Keratinocyte (primary cell): Measurements from ENCODE around the gene PCGF3. TPM values are rescaled to one million over a fixed set of nuclear protein-coding genes. Genes with fewer than 3 reads are reported as not detected.
"Not testable (repeated sequence)": the region's sequence is repeated elsewhere in the genome, so short reads cannot be mapped to it uniquely, and the experiment has no call there.

Experiments
- DNase-seq: peaks from one replicate; pipeline ENCODE4 v3.0.0-alpha.2; 2011; ENCODE audit warnings: low read depth, missing footprints, low spot score
- FAIRE-seq: peaks from 2 replicates; lab custom pipeline; 2011; peaks lifted over from hg19 to GRCh38; lab: Jason Lieb, UNC
- H2AFZ ChIP-seq: 2 replicates; pipeline ENCODE4 v1.6.0; 2012; ENCODE audit warnings: low read length, control low read depth, inconsistent platforms; ENCODE audit not compliant: control insufficient read depth
- H3K27ac ChIP-seq: 2 replicates; pipeline ENCODE4 v1.5.1; 2011; ENCODE audit warnings: low read length; ENCODE audit not compliant: control insufficient read depth, insufficient read depth
- H3K27me3 ChIP-seq: 3 replicates; pipeline ENCODE4 v1.6.0; 2011; ENCODE audit warnings: low read length; ENCODE audit not compliant: control insufficient read depth, insufficient read depth; ENCODE audit errors: extremely low read depth
- H3K36me3 ChIP-seq, 2 experiments: 2 replicates in 1 of 2; 3 replicates in 1 of 2; pipeline ENCODE4 v1.5.1; 2011; ENCODE audit warnings: low read length in 2 of 2, mild to moderate bottlenecking in 1 of 2; ENCODE audit not compliant: control insufficient read depth in 2 of 2, insufficient read depth in 2 of 2; ENCODE audit errors: extremely low read depth in 1 of 2
- H3K4me1 ChIP-seq: 3 replicates; pipeline ENCODE4 v1.5.1; 2011; ENCODE audit warnings: low read length; ENCODE audit not compliant: control insufficient read depth, insufficient read depth; ENCODE audit errors: extremely low read depth
- H3K4me2 ChIP-seq: 3 replicates; pipeline ENCODE4 v1.6.0; 2011; ENCODE audit warnings: low read depth, low read length; ENCODE audit not compliant: control insufficient read depth, insufficient read depth; ENCODE audit errors: extremely low read depth
- H3K4me3 ChIP-seq, 3 experiments: fragments of 200-600 bp in 1 of 3; sonication (generic) in 1 of 3; 2 replicates in 2 of 3; 3 replicates in 1 of 3; pipeline ENCODE4 v1.5.1; 2011 to 2016; ENCODE audit warnings: low read length in 3 of 3, mild to moderate bottlenecking in 3 of 3, control low read depth in 2 of 3, inconsistent platforms in 1 of 3, low read depth in 1 of 3, mixed read lengths in 1 of 3, mixed run types in 1 of 3, moderate library complexity in 1 of 3; ENCODE audit not compliant: control insufficient read depth in 2 of 3, insufficient read depth in 2 of 3; ENCODE audit errors: extremely low read depth in 1 of 3
- H3K79me2 ChIP-seq: 2 replicates; pipeline ENCODE4 v1.6.0; 2012; ENCODE audit warnings: low read length; ENCODE audit not compliant: control insufficient read depth, insufficient read depth
- H3K9ac ChIP-seq: 3 replicates; pipeline ENCODE4 v1.6.0; 2011; ENCODE audit warnings: low read length; ENCODE audit not compliant: control insufficient read depth, insufficient read depth; ENCODE audit errors: extremely low read depth
- H3K9me1 ChIP-seq: 3 replicates; pipeline ENCODE4 v1.6.0; 2011; ENCODE audit warnings: low read length; ENCODE audit not compliant: control insufficient read depth, insufficient read depth; ENCODE audit errors: extremely low read depth
- H3K9me3 ChIP-seq: 2 replicates; pipeline ENCODE4 v1.5.1; 2012; ENCODE audit warnings: low read depth, low read length; ENCODE audit not compliant: control insufficient read depth
- H4K20me1 ChIP-seq: 3 replicates; pipeline ENCODE4 v1.6.0; 2011; ENCODE audit warnings: low read length; ENCODE audit not compliant: control insufficient read depth, insufficient read depth; ENCODE audit errors: extremely low read depth
- CTCF ChIP-seq, 3 experiments: IDR thresholded peaks in 1 of 3; conservative IDR thresholded peaks in 1 of 3; optimal IDR thresholded peaks in 1 of 3; 2 replicates in 2 of 3; 3 replicates in 1 of 3; pipeline versions ENCODE3 to v1.5.1; 2011; ENCODE audit warnings: low read length in 3 of 3, mild to moderate bottlenecking in 3 of 3, moderate library complexity in 2 of 3, control low read depth in 1 of 3, inconsistent platforms in 1 of 3; ENCODE audit not compliant: insufficient read depth in 2 of 3; ENCODE audit errors: extremely low read depth in 1 of 3
- EZH2 ChIP-seq: IDR thresholded peaks from one replicate; pipeline ENCODE4 v1.6.1; 2012; ENCODE audit warnings: inconsistent platforms, mild to moderate bottlenecking, low read length, moderate library complexity
- dilution Hi-C: fragments of 300-500 bp; cut with MboI; formaldehyde crosslinking; loops from one replicate; pipeline ENCODE4 v1.7.0; 2020; ENCODE audit warnings: low sequenced_read_pairs; ENCODE audit not compliant: extremely low pct_ligation_motif_present
- polyA plus RNA-seq, 5 experiments: library from polyadenylated mRNA; depleted of rRNA in 3 of 5; stranded (reverse) in 3 of 5; stranded (forward) in 1 of 5; unstranded in 1 of 5; fragments of >200 nt; gene quantifications; 1 replicate in 1 of 5; 2 replicates in 3 of 5; 3 replicates in 1 of 5; pipeline versions ENCODE4 v1.2.1 to v1.2.3, GENCODE V29; 2011 to 2012; ENCODE audit warnings: missing spikeins in 2 of 5, low read depth in 1 of 5, low replicate concordance in 1 of 5

The PCGF3 gene
- polyA plus RNA-seq, 1 donor (not counting 4 experiments of a cell fraction or from before 2014, with no cell fraction given): 40.1 TPM

DNA sequence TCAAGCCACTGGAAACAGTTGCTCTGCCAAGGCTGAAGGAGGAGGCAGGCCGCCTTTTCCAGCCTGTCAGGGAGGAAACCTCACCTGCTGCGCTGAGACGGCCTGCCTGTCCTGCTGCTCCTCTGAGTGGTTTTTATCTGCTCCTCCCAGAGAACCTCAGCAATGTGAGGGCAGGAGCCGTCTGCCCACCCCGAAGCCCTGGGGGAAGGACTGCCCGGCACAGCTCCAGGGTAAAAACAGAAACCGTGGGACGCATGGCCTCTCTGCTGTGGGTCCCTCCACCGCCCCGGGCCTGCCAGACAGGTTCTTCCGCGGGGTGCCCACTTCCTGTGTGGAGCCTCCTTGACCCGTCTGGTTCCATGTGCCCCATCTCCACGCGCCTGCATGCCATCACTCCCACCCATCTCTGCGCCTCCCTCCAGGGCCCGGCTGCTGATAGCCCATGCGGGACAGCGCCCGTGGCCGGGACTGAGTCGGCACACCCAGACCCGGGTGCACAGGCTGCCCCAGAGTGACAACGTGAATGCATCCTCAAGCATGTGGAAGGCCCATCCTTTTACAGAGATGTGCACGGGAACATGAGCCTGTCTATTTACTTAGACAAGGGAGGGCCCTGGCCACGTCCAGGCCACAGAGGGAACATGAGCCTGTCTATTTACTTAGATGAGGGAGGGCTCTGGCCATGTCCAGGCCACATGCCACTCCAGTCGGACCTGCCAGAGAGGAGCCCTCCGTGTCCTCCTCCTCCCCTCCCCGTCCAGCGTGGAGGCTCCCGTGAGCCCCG is 12.7 kb upstream of the PCGF3 start:
- H2AFZ ChIP-seq: no peak overlapping the region
- no peaks in the 10 kb centered on the region for H3K79me2 ChIP-seq
- no peak overlapping the region for H3K4me3 ChIP-seq
- TF ChIP-seq CTCF (optimal IDR thresholded peaks at IDR 0.05 in 1 of 3, IDR thresholded peaks at IDR 0.05 in 1 of 3, conservative IDR thresholded peaks at IDR 0.05 in 1 of 3; ENCODE audit: extremely low read depth in 1 of 3, insufficient read depth in 2 of 3, low read length in 3 of 3) (no peak), EZH2 (no peak)
- H4K20me1 ChIP-seq: no peaks in the 10 kb centered on the region
- no peak overlapping the region for H3K4me2 ChIP-seq
- no peaks in the 10 kb centered on the region for H3K9me1 ChIP-seq
- no peaks in the 10 kb centered on the region for H3K9me3 ChIP-seq
- no peak overlapping the region for H3K27ac ChIP-seq
- H3K27me3 ChIP-seq: peaks cover 10% of the 10 kb centered on the region
- no peak for FAIRE-seq
- dilution Hi-C loops: no loop called here
- H3K36me3 ChIP-seq: no peaks in the 10 kb centered on the region
- no peaks in the 10 kb centered on the region for H3K4me1 ChIP-seq
- no peak overlapping the region for H3K9ac ChIP-seq
- DNase-seq: no peak

GRCh38 chr4:694341-694940 is 11.2 kb upstream of the PCGF3 start:
- dilution Hi-C loops, H3K79me2 ChIP-seq, DNase-seq, H3K4me3 ChIP-seq, FAIRE-seq, H3K27ac ChIP-seq, H3K9ac ChIP-seq, H2AFZ ChIP-seq, H4K20me1 ChIP-seq, H3K4me1 ChIP-seq, H3K4me2 ChIP-seq, H3K27me3 ChIP-seq, H3K9me1 ChIP-seq, H3K36me3 ChIP-seq, H3K9me3 ChIP-seq: not testable (repeated sequence)
